ENCODE data around the gene FAM107A. TPM values are rescaled to one million over a fixed set of nuclear protein-coding genes. Genes with fewer than 3 reads are reported as not detected.

Gene FAM107A
- total and polyA plus RNA-seq, 2 of the 4 experiments (the other 2 are of a cell fraction): not detected

DNA sequence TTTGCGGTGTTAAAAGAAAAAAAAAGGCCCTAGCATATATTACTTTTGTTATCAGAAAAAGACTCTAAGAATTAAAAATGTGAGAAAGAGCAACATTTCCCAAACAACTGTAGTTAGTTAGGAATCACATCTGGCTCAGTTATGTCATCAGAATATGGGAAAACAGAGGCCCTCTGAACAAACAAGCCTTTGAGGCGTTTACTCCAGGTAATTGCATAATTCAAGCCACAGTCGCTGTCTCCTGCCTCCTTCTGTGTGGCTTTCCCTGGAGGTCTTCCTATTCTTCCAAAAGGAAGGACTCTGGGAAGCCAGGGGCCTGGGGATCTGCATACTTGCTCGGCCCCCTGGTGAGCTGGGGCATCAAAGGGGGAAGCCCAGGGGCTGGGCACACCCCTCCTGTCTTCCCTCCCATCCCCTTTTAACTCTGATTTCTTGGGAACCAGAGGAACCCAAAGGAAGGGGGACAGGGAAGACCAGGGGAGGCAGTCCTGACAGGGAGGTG is 3.7 kb upstream of the FAM107A start:
- in situ Hi-C loops (cut with MboI; ENCODE audit: low sequenced_read_pairs) (no loop called here), dilution Hi-C loops (cut with HindIII; ENCODE audit: low sequenced_read_pairs, unreplicated experiment) (no loop called here), intact Hi-C loops (cut with micrococcal nuclease) (no loop called here)
- H3K9ac ChIP-seq (ENCODE audit: low read depth, low read length): no peak overlapping the region
- no peak overlapping the region for H2AFZ ChIP-seq (replicated peaks; ENCODE audit: low read length, poor library complexity)
- no peak overlapping the region for H2AK9ac ChIP-seq (replicated peaks; ENCODE audit: low read depth, low read length, poor library complexity)
- H3K4ac ChIP-seq (ENCODE audit: low read depth, low read length): no peak overlapping the region
- no peak overlapping the region for H2BK5ac ChIP-seq (ENCODE audit: low read depth, low read length, poor library complexity, severe bottlenecking)
- no peak overlapping the region for H4K91ac ChIP-seq (ENCODE audit: insufficient read depth, low read depth, low read length)
- no CpG with 5 or more reads among the region's 4 CpGs for WGBS, 2 experiments (ENCODE audit: extremely low coverage in 2 of 2, insufficient read length in 1 of 2)
- H3K4me2 ChIP-seq (ENCODE audit: low read depth, low read length): no peak overlapping the region
- POLR2A ChIA-PET (ENCODE audit: unreplicated experiment): no interaction called here
- H3K14ac ChIP-seq (replicated peaks; ENCODE audit: low read depth, low read length): no peak overlapping the region
- CTCF ChIA-PET: no interaction called here
- no peak overlapping the region for H2BK20ac ChIP-seq (ENCODE audit: low read depth, low read length)
- H2BK120ac ChIP-seq (ENCODE audit: low read depth, low read length): no peak overlapping the region
- no peak overlapping the region for H2BK15ac ChIP-seq (ENCODE audit: low read depth, low read length)
- no peak overlapping the region for H4K8ac ChIP-seq (ENCODE audit: low read depth in 2 of 2, low read length in 2 of 2)
- BruUV-seq (replicated peaks): no TSS peak
- H3K56ac ChIP-seq (ENCODE audit: extremely low read depth, insufficient read depth, low read length): no peak overlapping the region
- no peak overlapping the region for H4K5ac ChIP-seq (ENCODE audit: low read depth, low read length)
- H3K79me1 ChIP-seq (ENCODE audit: low read depth in 1 of 2, low read length in 2 of 2): no peaks in the 10 kb centered on the region
- DNase-seq: no peak
- no peak for ATAC-seq (ENCODE audit: low read depth)
- H2AK5ac ChIP-seq (ENCODE audit: low read depth, low read length): no peak overlapping the region
- TF ChIP-seq SMC3 (IDR thresholded peaks at IDR 0.05; ENCODE audit: low read depth, low read length): no peak
- no peak for TF ChIP-seq MAFK (IDR thresholded peaks at IDR 0.05; ENCODE audit: low read depth, low read length)
- TF ChIP-seq RCOR1 (IDR thresholded peaks at IDR 0.05; ENCODE audit: insufficient replicate concordance, low read length): no peak
- no peak overlapping the region for H3K27ac ChIP-seq (ENCODE audit: insufficient read depth, low read length)
- no peak overlapping the region for H3K23ac ChIP-seq (ENCODE audit: low read depth, low read length)
- peaks cover 18% of the 10 kb centered on the region for H3K27me3 ChIP-seq (ENCODE audit: control insufficient read depth, insufficient read depth, low read length)
- no peak overlapping the region for H3K18ac ChIP-seq (ENCODE audit: low read depth, low read length)
- H4K20me1 ChIP-seq (ENCODE audit: insufficient read depth, low read length): no peaks in the 10 kb centered on the region
- no peaks in the 10 kb centered on the region for H3K9me3 ChIP-seq (ENCODE audit: control insufficient read depth, insufficient read depth, low read length)
- no peaks in the 10 kb centered on the region for H3K4me1 ChIP-seq (ENCODE audit: control insufficient read depth, insufficient read depth, low read length)
- no peaks in the 10 kb centered on the region for H3K9me1 ChIP-seq (ENCODE audit: insufficient read depth, low read length)
- no peak overlapping the region for H3K4me3 ChIP-seq (ENCODE audit: insufficient read depth, low read depth, low read length)
- no peaks in the 10 kb centered on the region for H3K36me3 ChIP-seq (ENCODE audit: control insufficient read depth, insufficient read depth, low read length)

Measured in IMR-90 (cell line).